Dendritic cell treated with granulocyte-macrophage colony-stimulating factor and Interleukin-4, amounts not matched to agents 40 ng/mL and 50 ng/mL, for 4 days (primary cell): Measurements from ENCODE around the gene B4GALT3.

Source experiments
- H3K27ac Mint-ChIP-seq: one replicate; pipeline ENCODE4 v1.8.0; 2022; ENCODE audit warnings: mild to moderate bottlenecking, mixed read lengths
- H3K27me3 Mint-ChIP-seq: one replicate; pipeline ENCODE4 v1.8.0; 2022; ENCODE audit warnings: mild to moderate bottlenecking, mixed read lengths
- H3K36me3 Mint-ChIP-seq: one replicate; pipeline ENCODE4 v1.8.0; 2022; ENCODE audit warnings: low read depth, mixed read lengths
- H3K4me1 Mint-ChIP-seq: one replicate; pipeline ENCODE4 v1.8.0; 2022; ENCODE audit warnings: low read depth, mixed read lengths
- H3K4me3 Mint-ChIP-seq: one replicate; pipeline ENCODE4 v1.8.0; 2022; ENCODE audit warnings: mild to moderate bottlenecking, moderate library complexity, mixed read lengths
- H3K9me3 Mint-ChIP-seq: one replicate; pipeline ENCODE4 v1.8.0; 2022; ENCODE audit warnings: mixed read lengths
- intact Hi-C: fragments of 100-400 bp; cut with micrococcal nuclease; formaldehyde crosslinking; loops from one replicate; pipeline ENCODE4 v1.15.0; 2022

Gene B4GALT3

GRCh38 chr1:161198897-161199431 is 21.7 kb upstream of the B4GALT3 start, which contains the start of gene ADAMTS4:
Gene ADAMTS4, minus strand, starts transcription at chr1:161199054. Its CDS starts 427 bp downstream, at chr1:161198627.
- H3K4me1 Mint-ChIP-seq = peaks cover 81% of the 10 kb centered on the region
- H3K36me3 Mint-ChIP-seq = peaks cover 6% of the 10 kb centered on the region
- no peak within 1 kb of the TSS for H3K4me3 Mint-ChIP-seq
- H3K9me3 Mint-ChIP-seq = no peaks in the 10 kb centered on the region
- intact Hi-C loops = no loop called here
- peak within 1 kb of the TSS; percentile 95 for H3K27ac Mint-ChIP-seq
- H3K27me3 Mint-ChIP-seq = peaks cover 4% of the 10 kb centered on the region

- Mint-ChIP-seq H3K4me1 (peaks cover 81% of the 10 kb centered on the region), H3K9me3 (no peaks in the 10 kb centered on the region)
Measured at GRCh38 chr1:161198194-161198896, 21.0 kb upstream of the B4GALT3 start.

GRCh38 chr1:161197560-161198193 is 20.4 kb upstream of the B4GALT3 start:
- Mint-ChIP-seq H3K4me3 (no peak overlapping the region), H3K27ac (peak overlapping the region; percentile 56), H3K4me1 (peaks cover 87% of the 10 kb centered on the region), H3K27me3 (peaks cover 4% of the 10 kb centered on the region), H3K9me3 (no peaks in the 10 kb centered on the region), H3K36me3 (no peaks in the 10 kb centered on the region)
- intact Hi-C loops = no loop called here

More at GRCh38 chr1:161198194-161198896, 21.0 kb upstream of the B4GALT3 start:
- Mint-ChIP-seq H3K27ac (peak overlapping the region; percentile 56), H3K27me3 (peaks cover 4% of the 10 kb centered on the region), H3K4me3 (no peak overlapping the region), H3K36me3 (no peaks in the 10 kb centered on the region)
- intact Hi-C loops = no loop called here

- no peaks in the 10 kb centered on the region for H3K36me3 Mint-ChIP-seq
- H3K27ac Mint-ChIP-seq = peak overlapping the region; percentile 56
- intact Hi-C loops = no loop called here
- no peaks in the 10 kb centered on the region for H3K9me3 Mint-ChIP-seq
- H3K27me3 Mint-ChIP-seq = peaks cover 4% of the 10 kb centered on the region
- H3K4me1 Mint-ChIP-seq = peaks cover 94% of the 10 kb centered on the region
- H3K4me3 Mint-ChIP-seq = no peak overlapping the region
Measured at GRCh38 chr1:161196521-161197451, 19.5 kb upstream of the B4GALT3 start.

- no peaks in the 10 kb centered on the region for H3K9me3 Mint-ChIP-seq
- peaks cover 4% of the 10 kb centered on the region for H3K27me3 Mint-ChIP-seq
- peak overlapping the region; percentile 56 for H3K27ac Mint-ChIP-seq
- H3K4me3 Mint-ChIP-seq = no peak overlapping the region
- no peaks in the 10 kb centered on the region for H3K36me3 Mint-ChIP-seq
- peaks cover 94% of the 10 kb centered on the region for H3K4me1 Mint-ChIP-seq
- intact Hi-C loops = no loop called here
Measured at GRCh38 chr1:161196111-161196510, 18.8 kb upstream of the B4GALT3 start.

GRCh38 chr1:161195171-161195570 is 17.9 kb upstream of the B4GALT3 start:
- Mint-ChIP-seq H3K4me3 (no peak overlapping the region), H3K27ac (peak overlapping the region; percentile 55), H3K9me3 (no peaks in the 10 kb centered on the region), H3K4me1 (peaks cover 86% of the 10 kb centered on the region), H3K27me3 (peaks cover 4% of the 10 kb centered on the region), H3K36me3 (no peaks in the 10 kb centered on the region)
- intact Hi-C loops = no loop called here

GRCh38 chr1:161193561-161194235 is 16.4 kb upstream of the B4GALT3 start:
- Mint-ChIP-seq H3K27ac (peak overlapping the region; percentile 77), H3K27me3 (peaks cover 2% of the 10 kb centered on the region), H3K36me3 (no peaks in the 10 kb centered on the region), H3K4me1 (peaks cover 72% of the 10 kb centered on the region), H3K9me3 (no peaks in the 10 kb centered on the region), H3K4me3 (no peak overlapping the region)
- intact Hi-C loops = no loop called here

GRCh38 chr1:161192476-161193465 is 15.5 kb upstream of the B4GALT3 start:
- peaks cover 70% of the 10 kb centered on the region for H3K4me1 Mint-ChIP-seq
- intact Hi-C loops = loop anchor here (1.0 kb wide), 1 partner anchor 33 kb away; no protein-coding TSS in a partner anchor
- H3K9me3 Mint-ChIP-seq = no peaks in the 10 kb centered on the region
- peak overlapping the region; percentile 77 for H3K27ac Mint-ChIP-seq
- H3K27me3 Mint-ChIP-seq = peaks cover 2% of the 10 kb centered on the region
- no peaks in the 10 kb centered on the region for H3K36me3 Mint-ChIP-seq
- no peak overlapping the region for H3K4me3 Mint-ChIP-seq

- Mint-ChIP-seq H3K4me1 (peaks cover 70% of the 10 kb centered on the region), H3K9me3 (no peaks in the 10 kb centered on the region), H3K4me3 (no peak overlapping the region), H3K27me3 (no peaks in the 10 kb centered on the region), H3K36me3 (no peaks in the 10 kb centered on the region), H3K27ac (peak overlapping the region; percentile 58)
- intact Hi-C loops = loop anchor here (1.0 kb wide), 1 partner anchor 33 kb away; no protein-coding TSS in a partner anchor
Measured at GRCh38 chr1:161191971-161192370, 14.7 kb upstream of the B4GALT3 start.

- Mint-ChIP-seq H3K4me1 (peaks cover 75% of the 10 kb centered on the region), H3K27ac (peak overlapping the region; percentile 58), H3K27me3 (no peaks in the 10 kb centered on the region), H3K9me3 (no peaks in the 10 kb centered on the region), H3K4me3 (no peak overlapping the region), H3K36me3 (no peaks in the 10 kb centered on the region)
- intact Hi-C loops = no loop called here
Measured at GRCh38 chr1:161190962-161191521, 13.7 kb upstream of the B4GALT3 start.

GRCh38 chr1:161189036-161189435 is 11.7 kb upstream of the B4GALT3 start:
- H3K36me3 Mint-ChIP-seq = no peaks in the 10 kb centered on the region
- H3K9me3 Mint-ChIP-seq = no peaks in the 10 kb centered on the region
- H3K4me3 Mint-ChIP-seq = no peak overlapping the region
- H3K27me3 Mint-ChIP-seq = no peaks in the 10 kb centered on the region
- H3K27ac Mint-ChIP-seq = no peak overlapping the region
- H3K4me1 Mint-ChIP-seq = peaks cover 75% of the 10 kb centered on the region
- intact Hi-C loops = no loop called here

GRCh38 chr1:161188381-161188780 is 11.1 kb upstream of the B4GALT3 start:
- Mint-ChIP-seq H3K36me3 (no peaks in the 10 kb centered on the region), H3K27me3 (no peaks in the 10 kb centered on the region), H3K4me3 (no peak overlapping the region), H3K9me3 (no peaks in the 10 kb centered on the region), H3K27ac (no peak overlapping the region), H3K4me1 (peaks cover 74% of the 10 kb centered on the region)
- intact Hi-C loops = no loop called here
